ENCODE results near the gene LILRB2.
"Not testable (repeated sequence)": the region's sequence is repeated elsewhere in the genome, so short reads cannot be mapped to it uniquely, and the experiment has no call there.

DNA sequence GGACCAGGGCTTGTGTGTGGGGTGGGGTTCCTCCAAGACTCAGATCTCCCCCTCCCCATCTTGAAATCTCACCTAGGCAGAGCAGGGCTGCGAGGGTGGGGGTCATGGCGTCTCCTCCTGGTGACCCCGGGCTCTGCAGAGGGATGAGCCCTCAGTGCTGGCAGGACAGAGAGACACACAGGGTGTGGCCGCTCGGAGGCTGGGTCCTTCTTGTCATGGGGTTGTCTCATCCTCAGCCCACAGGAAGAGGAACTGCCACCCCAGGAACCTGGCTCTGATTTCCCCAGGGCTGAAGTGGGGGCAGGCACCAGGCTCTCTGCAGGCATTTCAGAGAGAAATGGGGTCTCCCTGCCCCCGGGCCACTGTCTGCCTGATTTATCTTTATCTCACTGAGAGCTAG lies 38.3 kb downstream of the LILRB2 start, which contains the start of gene LILRA6:
- TF ChIP-seq, protein P1, sequence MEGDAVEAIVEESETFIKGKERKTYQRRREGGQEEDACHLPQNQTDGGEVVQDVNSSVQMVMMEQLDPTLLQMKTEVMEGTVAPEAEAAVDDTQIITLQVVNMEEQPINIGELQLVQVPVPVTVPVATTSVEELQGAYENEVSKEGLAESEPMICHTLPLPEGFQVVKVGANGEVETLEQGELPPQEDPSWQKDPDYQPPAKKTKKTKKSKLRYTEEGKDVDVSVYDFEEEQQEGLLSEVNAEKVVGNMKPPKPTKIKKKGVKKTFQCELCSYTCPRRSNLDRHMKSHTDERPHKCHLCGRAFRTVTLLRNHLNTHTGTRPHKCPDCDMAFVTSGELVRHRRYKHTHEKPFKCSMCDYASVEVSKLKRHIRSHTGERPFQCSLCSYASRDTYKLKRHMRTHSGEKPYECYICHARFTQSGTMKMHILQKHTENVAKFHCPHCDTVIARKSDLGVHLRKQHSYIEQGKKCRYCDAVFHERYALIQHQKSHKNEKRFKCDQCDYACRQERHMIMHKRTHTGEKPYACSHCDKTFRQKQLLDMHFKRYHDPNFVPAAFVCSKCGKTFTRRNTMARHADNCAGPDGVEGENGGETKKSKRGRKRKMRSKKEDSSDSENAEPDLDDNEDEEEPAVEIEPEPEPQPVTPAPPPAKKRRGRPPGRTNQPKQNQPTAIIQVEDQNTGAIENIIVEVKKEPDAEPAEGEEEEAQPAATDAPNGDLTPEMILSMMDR (IDR thresholded peaks at IDR 0.05), result not testable (repeated sequence)
- TF ChIP-seq ZFX (IDR thresholded peaks at IDR 0.05; ENCODE audit: borderline replicate concordance), result not testable (repeated sequence)

All from 22Rv1 (cell line).